ENCODE data around the gene FKBP15. TPM values are rescaled to one million over a fixed set of nuclear protein-coding genes. Genes with fewer than 3 reads are reported as not detected.

FKBP15 gene
- total and polyA plus RNA-seq, 2 of the 8 experiments (the other 6 are each of a cell fraction or from before 2014, with no cell fraction given): 9.9 to 13.8 TPM

DNA sequence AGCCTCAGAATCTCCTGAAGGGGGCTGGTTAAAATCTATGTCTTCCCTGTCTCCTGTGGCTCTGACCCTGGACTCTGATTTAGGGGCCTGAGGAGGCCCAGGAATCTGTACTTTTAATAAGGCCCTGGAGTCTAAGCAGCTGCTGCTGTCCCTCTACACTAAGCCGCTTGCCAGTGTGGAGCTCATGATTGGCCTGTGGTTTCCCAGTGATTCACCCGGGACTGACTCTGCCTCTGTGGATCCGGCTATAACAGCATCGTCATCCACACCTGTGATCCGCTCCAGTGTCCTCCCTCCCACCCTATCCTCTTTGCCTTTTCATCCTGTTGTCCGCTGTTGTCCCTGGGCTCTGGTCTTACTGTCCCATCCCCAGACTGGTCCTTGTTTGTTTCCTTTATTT, 66.6 kb downstream of the FKBP15 start:
- Histone ChIP-seq H4K91ac (replicated peaks; ENCODE audit: insufficient read length, low read length) (no peak overlapping the region), H3K9ac (replicated peaks in 1 of 4; ENCODE audit: extremely low read depth in 1 of 4, low read depth in 3 of 4, low read length in 3 of 4) (no peak overlapping the region; a peak in 3 of 7 replicates), H3K36me3 (ENCODE audit: control insufficient read depth in 2 of 4, insufficient read depth in 4 of 4, low read length in 3 of 4) (no peaks in the 10 kb centered on the region), H2AK5ac (ENCODE audit: low read depth, low read length) (0 out of 2 replicates have a peak overlapping the region, but pooled peaks have one; percentile 28), H4K20me1 (replicated peaks in 1 of 2; ENCODE audit: control insufficient read depth in 1 of 2, insufficient read depth in 2 of 2, low read length in 2 of 2) (no peaks in the 10 kb centered on the region), H3K4me2 (ENCODE audit: insufficient read depth in 1 of 2, low read depth in 2 of 2, low read length in 2 of 2) (no peak overlapping the region), H3K18ac (ENCODE audit: extremely low read depth, low read length) (no peak overlapping the region), H4K8ac (ENCODE audit: extremely low read depth, insufficient read depth, low read length) (no peak overlapping the region), H2BK120ac (replicated peaks; ENCODE audit: low read depth, low read length) (no peak overlapping the region), H3K4me1 (replicated peaks in 1 of 4; ENCODE audit: control insufficient read depth in 3 of 4, insufficient read depth in 4 of 4, low read length in 3 of 4) (peaks cover 0 to 2% (median under 1%) of the 10 kb centered on the region in 4 experiments; a peak in 2 of 7 replicates), H3K9me3 (ENCODE audit: insufficient read depth in 2 of 2, low read depth in 1 of 2, low read length in 1 of 2) (no peaks in the 10 kb centered on the region), H3K4me3 (ENCODE audit: extremely low read depth in 1 of 4, insufficient read depth in 2 of 4, low read depth in 3 of 4, low read length in 4 of 4) (no peak overlapping the region), H2BK5ac (ENCODE audit: low read depth, low read length) (no peak overlapping the region), H3K79me2 (ENCODE audit: control insufficient read depth in 1 of 2, insufficient read depth in 2 of 2, low read length in 2 of 2) (no peaks in the 10 kb centered on the region), H2AFZ (ENCODE audit: low read length) (no peak overlapping the region), H3K27ac (ENCODE audit: low read depth, low read length) (no peak overlapping the region), H4K5ac (ENCODE audit: insufficient read length, low read depth, low read length) (no peak overlapping the region), H2BK20ac (ENCODE audit: low read length) (no peak overlapping the region), H3K79me1 (ENCODE audit: low read depth, low read length) (no peaks in the 10 kb centered on the region), H3K4ac (replicated peaks; ENCODE audit: insufficient read length, low read depth, low read length) (no peak overlapping the region), H3K23me2 (ENCODE audit: low read depth, low read length) (peaks cover 5% of the 10 kb centered on the region), H3K14ac (ENCODE audit: insufficient read length) (no peak overlapping the region), H3K56ac (replicated peaks; ENCODE audit: insufficient read length, low read depth, low read length) (no peak overlapping the region), H3K23ac (ENCODE audit: insufficient read length) (no peak overlapping the region), H2BK12ac (ENCODE audit: low read depth, low read length) (peak overlapping the region; percentile 43; the same call in 1 of the 2 replicates), H2BK15ac (ENCODE audit: low read length) (no peak overlapping the region), H3K27me3 (replicated peaks in 1 of 4; ENCODE audit: control insufficient read depth in 3 of 4, extremely low read depth in 1 of 4, insufficient read depth in 3 of 4, low read length in 3 of 4) (peaks cover 0 to 10% (median 7%) of the 10 kb centered on the region in 4 experiments; a peak in 5 of 7 replicates)
- DNase-seq (ENCODE audit: low read depth in 1 of 2, low spot score in 2 of 2) (no peak), FAIRE-seq (no peak)
- POLR2A ChIA-PET (ENCODE audit: partially characterized antibody): no interaction called here
- CTCF ChIA-PET (ENCODE audit: partially characterized antibody): interaction anchor here (0.9 kb wide), 1 partner anchor 24 kb away, joined by 3 read pairs; no protein-coding TSS in a partner anchor
- 93% methylated on average over 6 of the region's 6 CpGs; no CpG with 5 or more reads in 1 of the 2 experiments for WGBS, 2 experiments (ENCODE audit: extremely low coverage in 1 of 2, insufficient coverage in 1 of 2, insufficient read length in 1 of 2, insufficient replicate concordance in 2 of 2, low coverage in 1 of 2, low lambda C conversion rate in 2 of 2, missing lambda C conversion rate in 1 of 2)
- TF ChIP-seq CHD2 (IDR thresholded peaks at IDR 0.05; ENCODE audit: low read length) (no peak), MAFK (IDR thresholded peaks at IDR 0.05; ENCODE audit: low read depth, low read length) (no peak), CHD1 (IDR thresholded peaks at IDR 0.05; ENCODE audit: low read depth, low read length) (no peak)

Data from H1 (cell line).